ENCODE results near the gene RNASE9.

The RNASE9 gene

DNA sequence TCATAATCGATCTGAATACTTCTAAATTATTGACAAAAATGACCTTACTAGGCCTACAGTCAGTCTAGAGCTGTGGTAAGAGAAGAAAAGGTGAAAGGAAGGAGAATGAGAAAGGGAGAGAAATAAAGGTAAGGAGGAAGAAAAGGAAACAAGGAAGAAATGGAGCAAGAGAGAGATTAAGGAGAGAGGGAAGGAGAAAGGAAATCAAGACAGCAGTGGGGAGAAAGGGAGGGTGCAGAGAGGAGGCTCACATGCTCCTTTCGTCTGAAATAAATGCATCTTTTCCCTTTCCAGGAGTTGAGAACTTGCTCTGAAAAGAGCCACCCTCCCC is 3.7 kb downstream of the RNASE9 start:
- H3K4me3 Mint-ChIP-seq = no peak overlapping the region
- H3K9me3 Mint-ChIP-seq = no peaks in the 10 kb centered on the region
- DNase-seq = no peak
- no peaks in the 10 kb centered on the region for H3K4me1 Mint-ChIP-seq (ENCODE audit: low read depth)
- no peak overlapping the region for H3K27ac Mint-ChIP-seq
- H3K27me3 Mint-ChIP-seq = no peaks in the 10 kb centered on the region
- no peaks in the 10 kb centered on the region for H3K36me3 Mint-ChIP-seq (ENCODE audit: low read depth)

DNA sequence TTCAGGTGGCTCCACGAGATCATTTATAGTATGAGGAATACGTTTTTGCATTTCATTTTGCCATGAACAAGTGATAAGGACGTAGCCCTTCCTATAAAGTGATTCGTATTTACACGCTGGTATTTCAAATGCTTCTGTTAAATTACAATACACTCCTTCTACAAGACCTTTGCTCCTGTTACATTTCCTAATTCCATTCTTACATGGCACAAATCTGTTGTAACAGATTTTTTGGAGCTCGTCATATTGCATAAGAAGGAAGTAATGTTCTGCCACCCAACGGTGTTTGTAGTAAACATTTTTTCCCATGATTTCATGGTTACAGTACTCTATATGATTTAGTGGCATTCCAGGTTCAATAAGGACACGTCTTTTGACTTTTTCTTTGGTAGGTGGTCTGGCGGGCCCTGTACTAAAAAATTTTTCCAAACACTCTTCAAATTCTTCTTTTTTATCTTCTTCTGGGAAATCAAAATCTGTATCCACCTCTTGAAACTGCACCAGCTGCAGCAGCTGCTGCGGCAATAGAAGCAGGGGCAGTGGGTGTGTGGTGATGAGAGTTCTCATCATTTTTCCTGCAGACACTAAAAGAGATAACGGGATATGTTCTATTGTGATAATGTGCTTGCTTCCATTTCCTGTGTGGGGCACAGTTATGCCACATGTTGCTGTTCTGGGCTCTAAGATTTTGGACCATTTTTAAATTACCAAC is 4.2 kb downstream of the RNASE9 start:
- H3K4me1 Mint-ChIP-seq (ENCODE audit: low read depth) = no peaks in the 10 kb centered on the region
- H3K9me3 Mint-ChIP-seq = no peaks in the 10 kb centered on the region
- no peaks in the 10 kb centered on the region for H3K27me3 Mint-ChIP-seq
- no peaks in the 10 kb centered on the region for H3K36me3 Mint-ChIP-seq (ENCODE audit: low read depth)
- H3K4me3 Mint-ChIP-seq = no peak overlapping the region
- no peak overlapping the region for H3K27ac Mint-ChIP-seq
- no peak for DNase-seq

- no peaks in the 10 kb centered on the region for H3K4me1 Mint-ChIP-seq (ENCODE audit: low read depth)
- DNase-seq = no peak
- H3K36me3 Mint-ChIP-seq (ENCODE audit: low read depth) = no peaks in the 10 kb centered on the region
- no peaks in the 10 kb centered on the region for H3K27me3 Mint-ChIP-seq
- H3K9me3 Mint-ChIP-seq = no peaks in the 10 kb centered on the region
- no peak overlapping the region for H3K27ac Mint-ChIP-seq
- no peak overlapping the region for H3K4me3 Mint-ChIP-seq
These were observed 5.0 kb downstream of the RNASE9 start for GRCh38 chr14:20555845-20556244.

- Mint-ChIP-seq H3K4me3 (no peak overlapping the region), H3K4me1 (ENCODE audit: low read depth) (no peaks in the 10 kb centered on the region), H3K36me3 (ENCODE audit: low read depth) (no peaks in the 10 kb centered on the region), H3K9me3 (no peaks in the 10 kb centered on the region), H3K27me3 (peaks cover 2% of the 10 kb centered on the region), H3K27ac (no peak overlapping the region)
- DNase-seq = no peak
These were observed 7.8 kb downstream of the RNASE9 start for GRCh38 chr14:20553024-20553423.

DNA sequence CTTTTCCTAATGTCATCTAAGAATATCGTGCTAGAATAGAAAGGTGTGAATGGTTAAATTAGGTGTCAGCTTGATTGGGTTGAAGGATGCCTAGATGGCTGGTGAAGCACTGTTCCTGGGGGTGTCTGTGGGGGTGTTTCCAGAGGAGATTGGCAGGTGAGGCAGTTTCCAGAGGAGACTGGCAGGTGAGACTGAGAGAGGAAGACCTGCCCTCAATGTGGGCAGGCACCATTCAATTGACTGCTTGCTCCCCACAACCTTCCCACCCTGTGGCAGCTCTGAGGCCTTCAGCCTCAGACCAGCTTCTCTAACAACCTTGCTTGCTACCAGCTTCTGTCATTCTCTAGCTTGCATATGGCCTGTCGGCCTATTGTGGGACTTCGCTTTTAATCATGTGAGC is 9.2 kb downstream of the RNASE9 start:
- no peak for DNase-seq
- Mint-ChIP-seq H3K4me1 (ENCODE audit: low read depth) (no peaks in the 10 kb centered on the region), H3K9me3 (no peaks in the 10 kb centered on the region), H3K4me3 (no peak overlapping the region), H3K36me3 (ENCODE audit: low read depth) (no peaks in the 10 kb centered on the region), H3K27ac (no peak overlapping the region), H3K27me3 (peaks cover 2% of the 10 kb centered on the region)

GRCh38 chr14:20550926-20551325 is 9.9 kb downstream of the RNASE9 start:
- Mint-ChIP-seq H3K27ac (no peak overlapping the region), H3K4me3 (no peak overlapping the region), H3K4me1 (ENCODE audit: low read depth) (no peaks in the 10 kb centered on the region), H3K27me3 (peaks cover 2% of the 10 kb centered on the region), H3K36me3 (ENCODE audit: low read depth) (no peaks in the 10 kb centered on the region), H3K9me3 (no peaks in the 10 kb centered on the region)
- no peak for DNase-seq

DNA sequence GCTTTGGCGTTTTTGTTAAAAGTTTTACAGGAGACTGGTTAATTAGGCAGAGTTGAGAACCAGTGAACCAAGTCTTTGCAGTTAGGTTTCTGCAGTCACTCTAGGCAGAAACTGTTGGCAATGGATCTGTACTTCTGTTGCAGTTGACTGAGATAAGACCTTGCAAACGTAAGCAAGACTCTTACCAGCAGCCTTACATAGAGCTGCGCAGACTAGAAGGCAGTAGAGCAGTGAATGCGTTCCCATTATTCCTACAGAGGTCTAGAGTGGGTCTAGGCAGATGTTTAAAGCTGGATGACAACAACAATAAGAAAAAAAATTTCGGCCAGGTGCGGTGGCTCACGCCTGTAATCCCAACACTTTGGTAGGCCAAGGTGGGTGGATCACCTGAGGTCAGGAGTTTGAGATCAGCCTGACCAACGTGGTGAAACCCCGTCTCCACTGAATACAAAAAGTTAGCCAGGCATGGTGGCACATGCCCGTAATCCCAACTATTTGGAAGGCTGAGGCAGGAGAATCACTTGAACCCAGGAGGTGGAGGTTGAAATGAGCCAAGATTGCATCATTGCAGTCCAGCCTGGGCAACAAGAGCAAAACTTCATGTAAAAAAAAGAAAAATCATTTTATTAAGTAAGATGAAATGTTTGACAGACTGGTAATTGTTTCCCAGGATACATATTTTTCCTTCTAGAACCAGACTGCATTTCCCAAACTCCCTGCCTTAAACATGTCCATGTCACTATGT is 12.3 kb downstream of the RNASE9 start:
- DNase-seq = no peak

DNA sequence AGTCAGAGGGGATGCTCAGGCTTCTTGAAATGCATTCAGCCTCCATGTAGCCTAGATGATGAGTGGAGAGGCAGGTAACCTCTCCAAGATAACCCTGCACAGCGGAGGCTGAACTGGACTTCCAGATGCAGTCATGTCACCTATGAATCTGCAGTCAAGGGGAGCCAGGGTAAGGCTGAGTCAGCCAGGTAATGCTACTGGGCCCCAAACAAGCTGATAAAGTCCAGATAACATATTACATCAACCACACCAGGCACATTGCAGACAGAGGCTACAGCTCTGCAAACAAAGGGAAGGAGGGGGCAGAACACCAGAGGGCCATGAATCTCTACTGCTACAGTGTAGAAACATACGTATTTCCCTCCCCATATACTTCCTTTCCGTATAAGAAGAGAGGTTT is 14.0 kb downstream of the RNASE9 start:
- Mint-ChIP-seq H3K4me3 (no peak overlapping the region), H3K27me3 (peaks cover 13% of the 10 kb centered on the region), H3K36me3 (ENCODE audit: low read depth) (no peaks in the 10 kb centered on the region), H3K9me3 (no peaks in the 10 kb centered on the region), H3K4me1 (ENCODE audit: low read depth) (no peaks in the 10 kb centered on the region), H3K27ac (no peak overlapping the region)
- DNase-seq = no peak

More for the DNA sequence above, 12.3 kb downstream of the RNASE9 start:
- H3K4me3 Mint-ChIP-seq = no peak overlapping the region
- H3K36me3 Mint-ChIP-seq (ENCODE audit: low read depth) = no peaks in the 10 kb centered on the region
- H3K4me1 Mint-ChIP-seq (ENCODE audit: low read depth) = no peaks in the 10 kb centered on the region
- H3K27me3 Mint-ChIP-seq = peaks cover 13% of the 10 kb centered on the region
- H3K9me3 Mint-ChIP-seq = no peaks in the 10 kb centered on the region
- no peak overlapping the region for H3K27ac Mint-ChIP-seq

DNA sequence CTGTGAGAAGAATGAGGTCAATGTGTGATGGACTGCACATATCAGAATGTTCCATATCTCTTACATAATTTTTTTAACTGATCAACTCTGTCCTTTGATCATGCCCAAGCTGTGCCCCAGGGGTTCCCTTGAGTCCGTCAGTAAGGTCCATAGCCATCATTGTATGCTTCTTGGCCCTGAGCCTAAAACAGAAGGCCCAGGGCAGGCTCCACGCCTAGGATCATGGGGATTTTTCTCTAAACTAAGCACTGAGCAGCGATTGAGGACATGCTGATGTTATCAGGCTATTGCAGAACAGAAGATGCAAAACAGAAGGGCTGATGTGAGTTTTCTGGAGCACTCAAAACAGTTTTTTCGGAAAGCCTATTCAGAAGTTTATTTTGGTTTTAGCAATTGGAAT is 20.9 kb downstream of the RNASE9 start:
- no peak for DNase-seq
- Mint-ChIP-seq H3K27ac (no peak overlapping the region), H3K9me3 (no peaks in the 10 kb centered on the region), H3K36me3 (ENCODE audit: low read depth) (no peaks in the 10 kb centered on the region), H3K4me1 (ENCODE audit: low read depth) (no peaks in the 10 kb centered on the region), H3K27me3 (peaks cover 11% of the 10 kb centered on the region), H3K4me3 (no peak overlapping the region)

DNA sequence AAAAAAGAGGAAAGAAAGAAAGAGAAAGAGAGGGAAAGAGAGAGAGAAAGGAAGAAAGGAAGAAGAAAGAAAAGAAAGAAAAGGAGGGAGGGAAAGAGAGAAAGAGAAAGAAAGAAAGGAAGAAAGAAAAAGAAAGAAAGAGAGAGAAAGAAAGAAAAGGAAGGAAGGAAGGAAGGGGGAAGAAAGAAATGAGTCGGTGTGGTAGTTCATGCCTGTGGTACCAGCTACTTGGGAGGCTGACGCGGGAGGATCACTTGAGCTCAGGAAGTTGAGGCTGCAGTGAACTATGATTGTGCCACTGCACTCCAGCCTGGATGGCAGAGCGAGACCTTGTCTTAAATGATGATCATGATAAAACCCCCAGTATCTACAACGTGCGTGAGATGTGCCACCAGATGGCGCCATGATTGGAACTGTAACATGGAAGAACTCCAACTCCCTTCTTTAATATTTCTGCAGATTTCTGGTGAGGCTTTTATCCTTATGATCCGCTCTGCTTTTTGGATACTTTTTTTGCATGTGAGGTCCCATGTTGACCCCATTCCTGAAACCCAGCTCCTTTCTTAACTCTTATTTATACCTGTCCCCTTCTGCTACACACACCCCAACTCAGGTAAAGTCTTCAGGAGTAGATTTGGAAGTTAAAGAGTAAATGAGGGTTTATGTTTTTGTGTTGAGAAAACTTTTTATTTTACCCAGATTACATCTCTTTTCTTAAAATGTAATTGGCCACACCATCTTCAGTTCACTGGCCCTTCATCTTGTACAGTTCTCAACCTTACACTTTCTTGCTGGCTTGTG is 29.9 kb downstream of the RNASE9 start:
- Mint-ChIP-seq H3K9me3 (no peaks in the 10 kb centered on the region), H3K27me3 (peaks cover 4% of the 10 kb centered on the region), H3K4me3 (peak overlapping the region; percentile 33), H3K27ac (no peak overlapping the region), H3K36me3 (ENCODE audit: low read depth) (no peaks in the 10 kb centered on the region), H3K4me1 (ENCODE audit: low read depth) (peaks cover 8% of the 10 kb centered on the region)
- DNase-seq = peak; percentile 75

DNA sequence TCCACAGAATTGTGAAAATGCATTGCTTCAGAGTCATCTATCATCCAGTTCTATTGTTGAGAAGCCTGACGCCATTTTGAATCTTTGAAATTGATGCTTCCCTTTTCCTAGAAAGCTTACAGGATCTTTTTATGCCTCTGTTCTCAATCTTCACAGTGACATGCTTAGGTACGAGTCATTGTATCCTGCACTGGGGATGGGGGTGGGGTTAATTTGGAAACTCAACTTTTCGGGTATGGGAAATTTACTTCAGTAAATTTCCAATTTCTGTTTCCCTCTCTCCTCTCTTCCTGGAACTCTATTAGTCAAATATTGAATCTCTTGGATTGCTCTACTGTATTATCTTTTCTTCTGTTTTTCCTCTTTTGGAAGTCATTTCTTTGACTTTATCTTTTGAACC is 31.0 kb downstream of the RNASE9 start:
- H3K4me1 Mint-ChIP-seq (ENCODE audit: low read depth) = peaks cover 8% of the 10 kb centered on the region
- H3K36me3 Mint-ChIP-seq (ENCODE audit: low read depth) = no peaks in the 10 kb centered on the region
- DNase-seq = no peak
- no peaks in the 10 kb centered on the region for H3K9me3 Mint-ChIP-seq
- peaks cover 4% of the 10 kb centered on the region for H3K27me3 Mint-ChIP-seq
- no peak overlapping the region for H3K4me3 Mint-ChIP-seq
- H3K27ac Mint-ChIP-seq = no peak overlapping the region

DNA sequence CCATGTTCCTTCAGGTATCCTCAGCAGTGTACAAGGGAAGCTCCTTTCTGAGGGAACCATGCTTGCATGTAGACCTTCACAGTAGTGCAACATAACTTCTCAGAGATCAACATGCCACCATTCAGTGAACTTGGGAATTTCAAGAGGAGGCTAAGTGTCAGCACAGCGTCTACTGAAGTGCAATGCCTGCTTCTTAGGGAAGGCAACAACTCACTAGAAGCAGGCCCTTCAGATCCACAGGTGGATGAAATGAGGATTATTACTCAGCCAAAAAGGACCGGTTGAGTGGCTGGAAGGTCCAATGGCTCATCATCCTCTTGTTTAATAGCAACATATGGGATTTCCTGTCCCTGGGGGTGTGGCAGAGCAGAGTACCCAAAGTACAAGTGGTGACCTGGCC is 36.8 kb downstream of the RNASE9 start:
- H3K4me1 Mint-ChIP-seq (ENCODE audit: low read depth) = no peaks in the 10 kb centered on the region
- no peak for DNase-seq
- H3K27ac Mint-ChIP-seq = no peak overlapping the region
- H3K9me3 Mint-ChIP-seq = no peaks in the 10 kb centered on the region
- H3K4me3 Mint-ChIP-seq = no peak overlapping the region
- H3K27me3 Mint-ChIP-seq = no peaks in the 10 kb centered on the region
- H3K36me3 Mint-ChIP-seq (ENCODE audit: low read depth) = no peaks in the 10 kb centered on the region

- Mint-ChIP-seq H3K9me3 (no peaks in the 10 kb centered on the region), H3K4me3 (no peak overlapping the region), H3K27ac (no peak overlapping the region), H3K36me3 (ENCODE audit: low read depth) (no peaks in the 10 kb centered on the region), H3K4me1 (ENCODE audit: low read depth) (no peaks in the 10 kb centered on the region), H3K27me3 (no peaks in the 10 kb centered on the region)
- no peak for DNase-seq
These were observed 38.5 kb downstream of the RNASE9 start for GRCh38 chr14:20522332-20522731.

DNA sequence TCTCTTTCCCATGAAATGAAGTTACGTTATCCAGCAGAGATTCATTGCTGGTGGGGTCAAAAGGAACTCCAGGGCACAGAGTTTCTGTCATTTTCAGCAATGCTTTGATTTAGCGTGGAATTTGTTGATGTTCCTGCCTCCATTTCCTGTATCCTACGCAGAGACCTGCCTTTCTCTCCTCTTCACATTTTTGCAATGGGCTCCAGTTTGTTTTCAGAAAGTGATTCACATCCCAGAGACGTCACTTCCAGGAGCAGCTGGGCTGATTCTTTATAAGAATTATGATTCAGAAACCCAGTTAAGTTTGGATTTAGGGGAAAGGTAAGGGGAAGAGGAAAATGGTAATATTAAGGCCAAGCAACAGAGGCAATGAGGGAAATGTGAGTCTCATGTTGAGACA is 43.9 kb downstream of the RNASE9 start:
- no peak for DNase-seq
- H3K4me3 Mint-ChIP-seq = no peak overlapping the region

GRCh38 chr14:20515846-20516245 is 45.0 kb downstream of the RNASE9 start:
- Mint-ChIP-seq H3K27me3 (no peaks in the 10 kb centered on the region), H3K4me1 (ENCODE audit: low read depth) (no peaks in the 10 kb centered on the region), H3K36me3 (ENCODE audit: low read depth) (no peaks in the 10 kb centered on the region), H3K9me3 (no peaks in the 10 kb centered on the region), H3K27ac (no peak overlapping the region), H3K4me3 (no peak overlapping the region)
- DNase-seq = no peak

More for the DNA sequence above, 43.9 kb downstream of the RNASE9 start:
- Mint-ChIP-seq H3K36me3 (ENCODE audit: low read depth) (no peaks in the 10 kb centered on the region), H3K9me3 (no peaks in the 10 kb centered on the region), H3K4me1 (ENCODE audit: low read depth) (no peaks in the 10 kb centered on the region), H3K27me3 (no peaks in the 10 kb centered on the region), H3K27ac (no peak overlapping the region)

Data from activated T-cell treated with anti-CD3 and anti-CD28 coated beads, Interleukin-2, amount 50 U/mL, for 24 hours (primary cell).